Measurements from ENCODE around the gene PLCB1.

PLCB1 gene

GRCh38 chr20:8504030-8504429 is 372.0 kb downstream of the PLCB1 start:
- Histone ChIP-seq H3K36me3 (ENCODE audit: control insufficient read depth, insufficient read depth, low read length) (no peaks in the 10 kb centered on the region), H3K27ac (ENCODE audit: low read depth, low read length, severe bottlenecking) (no peak overlapping the region), H3K4me3 (ENCODE audit: extremely low read depth, insufficient read depth, low read length, poor library complexity, severe bottlenecking) (no peak overlapping the region), H3K4me1 (ENCODE audit: control insufficient read depth, insufficient read depth, low read length, poor library complexity, severe bottlenecking) (no peaks in the 10 kb centered on the region), H3K9me3 (ENCODE audit: control insufficient read depth, low read length) (no peaks in the 10 kb centered on the region)
- 89 to 96% methylated on average over 3 to 4 of the region's 5 CpGs for WGBS, 2 experiments (ENCODE audit: insufficient coverage in 2 of 2)

DNA sequence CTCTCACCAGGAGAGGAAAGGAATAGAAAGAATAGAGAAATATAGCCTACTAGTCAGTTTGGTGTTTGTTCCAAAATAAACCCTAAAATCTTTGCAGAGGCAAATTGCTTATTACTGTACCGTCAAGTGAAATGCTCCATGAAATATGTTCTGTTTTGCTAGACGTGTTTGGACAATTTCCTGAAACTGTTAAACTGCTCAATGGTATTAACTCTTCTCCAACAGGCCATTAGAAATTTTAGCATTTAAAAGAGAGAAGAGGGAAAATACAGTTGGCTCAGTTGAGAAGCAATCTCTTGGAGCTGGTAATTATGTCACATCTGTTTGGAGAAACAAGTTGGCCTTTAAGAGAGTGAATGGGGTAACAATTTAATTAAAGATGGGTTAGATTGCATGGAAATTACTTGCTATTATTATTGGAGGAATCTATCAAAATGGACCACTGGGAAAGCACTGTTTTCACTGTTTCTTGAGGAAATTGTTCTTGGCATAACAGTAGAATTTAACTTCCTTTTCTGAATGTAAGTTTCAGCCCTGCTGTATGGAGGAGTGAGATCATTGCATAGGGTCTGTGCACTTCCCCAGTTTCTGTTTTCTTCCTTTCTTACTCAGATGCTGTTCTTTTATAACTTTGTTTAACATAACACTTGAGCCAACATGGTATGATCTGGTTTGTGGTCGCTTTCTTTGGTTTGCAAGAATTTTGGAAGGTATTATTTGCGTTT is 373.6 kb downstream of the PLCB1 start:
- Histone ChIP-seq H3K4me3 (ENCODE audit: extremely low read depth, insufficient read depth, low read length, poor library complexity, severe bottlenecking) (no peak overlapping the region), H3K27ac (ENCODE audit: low read depth, low read length, severe bottlenecking) (no peak overlapping the region), H3K4me1 (ENCODE audit: control insufficient read depth, insufficient read depth, low read length, poor library complexity, severe bottlenecking) (no peaks in the 10 kb centered on the region), H3K36me3 (ENCODE audit: control insufficient read depth, insufficient read depth, low read length) (no peaks in the 10 kb centered on the region), H3K9me3 (ENCODE audit: control insufficient read depth, low read length) (no peaks in the 10 kb centered on the region)
- 75 to 100% methylated on average over 1 to 2 of the region's 4 CpGs for WGBS, 2 experiments (ENCODE audit: insufficient coverage in 2 of 2)

- H3K36me3 ChIP-seq (ENCODE audit: control insufficient read depth, insufficient read depth, low read length), result no peaks in the 10 kb centered on the region
- 60% methylated on average over 1 of the region's 3 CpGs; no CpG with 5 or more reads in 1 of the 2 experiments for WGBS, 2 experiments (ENCODE audit: insufficient coverage in 2 of 2)
These were observed 375.2 kb downstream of the PLCB1 start for GRCh38 chr20:8507231-8507630.

GRCh38 chr20:8509809-8510208 is 377.7 kb downstream of the PLCB1 start:
- H3K4me3 ChIP-seq (ENCODE audit: extremely low read depth, insufficient read depth, low read length, poor library complexity, severe bottlenecking), result no peak overlapping the region
- H3K36me3 ChIP-seq (ENCODE audit: control insufficient read depth, insufficient read depth, low read length), result no peaks in the 10 kb centered on the region
- H3K9me3 ChIP-seq (ENCODE audit: control insufficient read depth, low read length), result no peaks in the 10 kb centered on the region
- WGBS, 2 experiments (ENCODE audit: insufficient coverage in 2 of 2), result 100% methylated on average over 1 of the region's 1 CpG
- no peak overlapping the region for H3K27ac ChIP-seq (ENCODE audit: low read depth, low read length, severe bottlenecking)
- no peaks in the 10 kb centered on the region for H3K4me1 ChIP-seq (ENCODE audit: control insufficient read depth, insufficient read depth, low read length, poor library complexity, severe bottlenecking)

More at GRCh38 chr20:8507231-8507630, 375.2 kb downstream of the PLCB1 start:
- no peak overlapping the region for H3K27ac ChIP-seq (ENCODE audit: low read depth, low read length, severe bottlenecking)
- H3K4me3 ChIP-seq (ENCODE audit: extremely low read depth, insufficient read depth, low read length, poor library complexity, severe bottlenecking), result no peak overlapping the region
- no peaks in the 10 kb centered on the region for H3K4me1 ChIP-seq (ENCODE audit: control insufficient read depth, insufficient read depth, low read length, poor library complexity, severe bottlenecking)
- no peaks in the 10 kb centered on the region for H3K9me3 ChIP-seq (ENCODE audit: control insufficient read depth, low read length)

DNA sequence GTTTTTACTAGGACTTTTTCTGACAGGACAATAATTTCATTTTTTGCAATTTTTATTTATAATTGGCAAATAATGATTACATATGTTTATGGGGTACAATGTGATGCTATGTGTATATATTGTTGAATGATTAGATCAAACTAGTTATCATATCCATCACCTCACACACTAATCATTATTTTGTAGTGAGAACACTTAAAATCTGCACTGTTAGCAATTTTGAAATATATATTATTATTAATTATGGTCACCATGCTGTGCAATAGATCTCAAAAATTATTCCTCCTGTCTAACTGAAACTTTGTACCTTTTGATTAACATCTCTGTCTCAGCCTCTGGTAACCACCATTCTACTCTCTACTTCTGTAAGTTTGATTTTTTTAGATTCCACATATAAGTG is 378.7 kb downstream of the PLCB1 start:
- Histone ChIP-seq H3K4me1 (ENCODE audit: control insufficient read depth, insufficient read depth, low read length, poor library complexity, severe bottlenecking) (no peaks in the 10 kb centered on the region), H3K27ac (ENCODE audit: low read depth, low read length, severe bottlenecking) (no peak overlapping the region), H3K9me3 (ENCODE audit: control insufficient read depth, low read length) (no peaks in the 10 kb centered on the region), H3K4me3 (ENCODE audit: extremely low read depth, insufficient read depth, low read length, poor library complexity, severe bottlenecking) (no peak overlapping the region), H3K36me3 (ENCODE audit: control insufficient read depth, insufficient read depth, low read length) (no peaks in the 10 kb centered on the region)

DNA sequence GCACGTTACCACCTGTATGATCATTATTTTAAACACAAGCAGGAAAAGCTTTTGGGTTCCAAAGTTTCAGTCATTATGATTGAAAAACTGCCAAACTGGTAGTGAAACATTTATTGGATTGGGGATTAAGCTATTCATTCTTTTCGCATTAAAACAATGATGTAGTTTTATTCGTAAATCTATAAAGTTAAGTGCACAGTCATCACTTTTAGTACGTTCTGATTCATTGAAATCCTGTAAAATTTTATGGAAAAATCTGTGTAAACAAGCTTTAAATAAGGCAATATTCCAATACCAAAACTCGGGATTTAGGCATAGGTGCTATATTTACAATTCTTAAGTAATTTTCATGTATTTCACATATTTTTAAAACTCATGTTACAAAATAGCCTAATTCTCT is 379.9 kb downstream of the PLCB1 start:
- H3K4me1 ChIP-seq (ENCODE audit: control insufficient read depth, insufficient read depth, low read length, poor library complexity, severe bottlenecking), result no peaks in the 10 kb centered on the region
- 100% methylated on average over 1 of the region's 5 CpGs for WGBS, 2 experiments (ENCODE audit: insufficient coverage in 2 of 2)
- no peaks in the 10 kb centered on the region for H3K36me3 ChIP-seq (ENCODE audit: control insufficient read depth, insufficient read depth, low read length)
- no peak overlapping the region for H3K4me3 ChIP-seq (ENCODE audit: extremely low read depth, insufficient read depth, low read length, poor library complexity, severe bottlenecking)
- H3K9me3 ChIP-seq (ENCODE audit: control insufficient read depth, low read length), result no peaks in the 10 kb centered on the region
- no peak overlapping the region for H3K27ac ChIP-seq (ENCODE audit: low read depth, low read length, severe bottlenecking)

DNA sequence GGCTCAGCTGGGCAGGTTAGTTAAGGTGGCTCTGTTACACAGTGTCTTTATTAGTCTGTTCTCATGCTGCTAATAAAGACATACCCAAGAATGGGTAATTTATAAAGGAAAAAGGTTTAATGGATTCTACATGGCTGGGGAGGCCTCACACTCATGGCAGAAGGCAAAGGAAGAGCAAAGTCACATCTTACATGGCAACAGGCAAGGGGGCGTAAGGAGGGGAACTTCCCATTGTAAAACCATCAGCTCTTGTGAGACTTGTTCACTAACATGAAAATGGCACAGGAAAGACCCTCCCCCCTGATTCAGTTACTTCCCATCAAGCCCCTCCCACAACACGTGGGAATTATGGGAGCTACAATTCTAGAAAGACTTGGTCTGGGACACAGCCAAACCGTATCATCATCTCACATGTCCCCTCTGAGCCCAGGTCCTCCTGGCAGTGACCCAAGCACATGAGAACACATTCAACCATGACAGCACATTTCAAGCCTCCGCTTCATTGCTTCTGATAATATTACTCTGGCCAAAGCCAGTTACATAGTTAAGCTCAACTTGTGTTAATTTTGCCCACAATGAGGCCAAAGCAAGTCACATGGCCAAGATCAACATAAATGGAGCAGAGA is 383.9 kb downstream of the PLCB1 start:
- no peak overlapping the region for H3K4me3 ChIP-seq (ENCODE audit: extremely low read depth, insufficient read depth, low read length, poor library complexity, severe bottlenecking)
- no peak overlapping the region for H3K27ac ChIP-seq (ENCODE audit: low read depth, low read length, severe bottlenecking)
- H3K9me3 ChIP-seq (ENCODE audit: control insufficient read depth, low read length), result no peaks in the 10 kb centered on the region
- H3K36me3 ChIP-seq (ENCODE audit: control insufficient read depth, insufficient read depth, low read length), result no peaks in the 10 kb centered on the region
- 88 to 96% methylated on average over 3 to 4 of the region's 4 CpGs for WGBS, 2 experiments (ENCODE audit: insufficient coverage in 2 of 2)
- peaks cover 3% of the 10 kb centered on the region for H3K4me1 ChIP-seq (ENCODE audit: control insufficient read depth, insufficient read depth, low read length, poor library complexity, severe bottlenecking)

DNA sequence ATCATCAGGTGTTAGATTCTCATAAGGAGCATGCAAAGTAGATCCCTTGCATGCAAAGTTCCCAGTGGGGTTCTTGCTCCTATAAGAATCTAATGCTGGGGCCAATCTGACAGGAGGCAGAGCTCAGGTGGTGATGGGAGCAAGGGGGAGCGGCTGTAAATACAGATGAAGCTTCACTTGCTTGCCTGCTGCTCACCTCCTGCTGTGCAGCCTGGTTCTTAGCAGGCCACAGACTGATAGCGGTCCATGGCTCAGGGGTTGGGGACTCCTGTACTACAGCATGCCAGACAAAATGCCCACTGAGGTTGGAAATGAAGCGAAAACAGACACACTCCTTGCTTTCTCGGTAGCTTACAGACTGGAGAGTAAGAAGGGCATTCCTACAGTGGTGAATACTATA is 386.8 kb downstream of the PLCB1 start:
- Histone ChIP-seq H3K27ac (ENCODE audit: low read depth, low read length, severe bottlenecking) (no peak overlapping the region), H3K4me3 (ENCODE audit: extremely low read depth, insufficient read depth, low read length, poor library complexity, severe bottlenecking) (no peak overlapping the region), H3K4me1 (ENCODE audit: control insufficient read depth, insufficient read depth, low read length, poor library complexity, severe bottlenecking) (peaks cover 3% of the 10 kb centered on the region), H3K9me3 (ENCODE audit: control insufficient read depth, low read length) (no peaks in the 10 kb centered on the region), H3K36me3 (ENCODE audit: control insufficient read depth, insufficient read depth, low read length) (no peaks in the 10 kb centered on the region)
- WGBS, 2 experiments (ENCODE audit: insufficient coverage in 2 of 2), result 52 to 61% methylated on average over 2 to 4 of the region's 4 CpGs

GRCh38 chr20:8519887-8520286 is 387.8 kb downstream of the PLCB1 start:
- H3K9me3 ChIP-seq (ENCODE audit: control insufficient read depth, low read length), result no peaks in the 10 kb centered on the region
- no CpG with 5 or more reads among the region's 1 CpG for WGBS, 2 experiments (ENCODE audit: insufficient coverage in 2 of 2)
- H3K4me3 ChIP-seq (ENCODE audit: extremely low read depth, insufficient read depth, low read length, poor library complexity, severe bottlenecking), result no peak overlapping the region
- H3K36me3 ChIP-seq (ENCODE audit: control insufficient read depth, insufficient read depth, low read length), result no peaks in the 10 kb centered on the region
- H3K4me1 ChIP-seq (ENCODE audit: control insufficient read depth, insufficient read depth, low read length, poor library complexity, severe bottlenecking), result peaks cover 3% of the 10 kb centered on the region
- H3K27ac ChIP-seq (ENCODE audit: low read depth, low read length, severe bottlenecking), result no peak overlapping the region

- Histone ChIP-seq H3K4me1 (ENCODE audit: control insufficient read depth, insufficient read depth, low read length, poor library complexity, severe bottlenecking) (peaks cover 3% of the 10 kb centered on the region), H3K36me3 (ENCODE audit: control insufficient read depth, insufficient read depth, low read length) (no peaks in the 10 kb centered on the region)
- 79 to 100% methylated on average over 2 of the region's 4 CpGs for WGBS, 2 experiments (ENCODE audit: insufficient coverage in 2 of 2)
These were observed 390.1 kb downstream of the PLCB1 start for GRCh38 chr20:8522168-8522567.

DNA sequence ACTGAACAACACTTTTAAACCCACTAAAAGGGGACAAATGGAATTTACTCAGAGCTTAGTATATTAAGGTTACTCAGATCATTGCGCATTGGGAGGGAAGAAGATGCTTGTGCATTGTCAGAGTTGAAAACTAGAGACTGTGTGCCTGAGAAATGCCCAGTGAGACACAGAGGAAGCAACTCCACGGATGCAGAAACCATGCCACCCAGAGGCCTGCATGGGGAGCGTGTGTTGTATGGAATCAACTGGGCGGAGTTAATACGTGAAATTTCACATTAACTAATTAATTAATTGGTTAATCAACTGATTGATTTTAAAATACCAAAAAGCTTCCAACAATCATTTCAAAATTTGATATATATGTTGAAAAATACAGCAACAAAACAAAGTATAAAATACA is 391.6 kb downstream of the PLCB1 start:
- WGBS, 2 experiments (ENCODE audit: insufficient coverage in 2 of 2), result 90 to 100% methylated on average over 1 of the region's 5 CpGs
- H3K4me3 ChIP-seq (ENCODE audit: extremely low read depth, insufficient read depth, low read length, poor library complexity, severe bottlenecking), result no peak overlapping the region
- H3K9me3 ChIP-seq (ENCODE audit: control insufficient read depth, low read length), result no peaks in the 10 kb centered on the region
- no peak overlapping the region for H3K27ac ChIP-seq (ENCODE audit: low read depth, low read length, severe bottlenecking)
- no peaks in the 10 kb centered on the region for H3K36me3 ChIP-seq (ENCODE audit: control insufficient read depth, insufficient read depth, low read length)
- H3K4me1 ChIP-seq (ENCODE audit: control insufficient read depth, insufficient read depth, low read length, poor library complexity, severe bottlenecking), result peaks cover 3% of the 10 kb centered on the region

More at GRCh38 chr20:8522168-8522567, 390.1 kb downstream of the PLCB1 start:
- Histone ChIP-seq H3K4me3 (ENCODE audit: extremely low read depth, insufficient read depth, low read length, poor library complexity, severe bottlenecking) (no peak overlapping the region), H3K27ac (ENCODE audit: low read depth, low read length, severe bottlenecking) (no peak overlapping the region), H3K9me3 (ENCODE audit: control insufficient read depth, low read length) (no peaks in the 10 kb centered on the region)
